K562 (cell line): Measurements from ENCODE around the gene STIL. TPM values are rescaled to one million over a fixed set of nuclear protein-coding genes. Genes with fewer than 3 reads are reported as not detected.

Experiments used
- CBX5 ChIP-seq: IDR thresholded peaks from 2 replicates; pipeline ENCODE4 v1.6.1; 2014; ENCODE audit warnings: low read depth, borderline replicate concordance
- CEBPG ChIP-seq, 3 experiments: fragments of 200-800 bp in 1 of 3; sonication (Bioruptor generic) in 1 of 3; sonication (generic) in 1 of 3; formaldehyde crosslinking in 1 of 3; IDR thresholded peaks in 2 of 3; conservative IDR thresholded peaks in 1 of 3; 2 replicates each; pipeline versions ENCODE4 v1.6.1 to v1.8.0; 2016 to 2022; ENCODE audit warnings: missing compliant biosample characterization in 2 of 3, missing genetic modification characterization in 2 of 3, mild to moderate bottlenecking in 1 of 3, missing genetic modification reagents in 1 of 3
- EHMT2 ChIP-seq: fragments of 450-650 bp; IDR thresholded peaks from 2 replicates; pipeline ENCODE4 v1.6.1; 2018; ENCODE audit warnings: antibody characterized with exemption
- ELF4 ChIP-seq: fragments of 450-650 bp; formaldehyde crosslinking; IDR thresholded peaks from 2 replicates; pipeline ENCODE4 v1.4.0; 2022; ENCODE audit warnings: missing genetic modification characterization
- FOXJ2 ChIP-seq: fragments of 200-800 bp; sonication (Bioruptor generic); IDR thresholded peaks from 2 replicates; pipeline ENCODE4 v1.6.1; 2016; ENCODE audit warnings: missing genetic modification characterization, missing compliant biosample characterization
- FUS ChIP-seq: fragments of 200-400 bp; formaldehyde crosslinking; optimal IDR thresholded peaks from 2 replicates; pipeline ENCODE3; 2017; ENCODE audit warnings: low read depth, low read length
- HNRNPK ChIP-seq: fragments of 200-400 bp; formaldehyde crosslinking; IDR thresholded peaks from one replicate; pipeline ENCODE4 v1.6.1; 2018; ENCODE audit warnings: mild to moderate bottlenecking, low read depth, low read length; ENCODE audit not compliant: poor library complexity, severe bottlenecking
- KDM5B ChIP-seq: fragments of 200-600 bp; sonication (generic); IDR thresholded peaks from 2 replicates; pipeline ENCODE4 v1.6.1; 2012; ENCODE audit warnings: low read depth, mild to moderate bottlenecking, moderate library complexity, low read length, control low read depth, inconsistent platforms; ENCODE audit not compliant: insufficient replicate concordance
- L3MBTL2 ChIP-seq: fragments of 450-650 bp; IDR thresholded peaks from 2 replicates; pipeline ENCODE4 v1.6.1; 2016; ENCODE audit warnings: mild to moderate bottlenecking, moderate library complexity
- LCOR ChIP-seq: sonication (generic); formaldehyde crosslinking; IDR thresholded peaks from 2 replicates; pipeline ENCODE4 v1.8.0; 2022; ENCODE audit warnings: mild to moderate bottlenecking, missing genetic modification reagents
- LEF1 ChIP-seq: fragments of 450-650 bp; IDR thresholded peaks from 2 replicates; pipeline ENCODE4 v1.6.1; 2016; ENCODE audit warnings: mild to moderate bottlenecking
- NBN ChIP-seq: fragments of 450-650 bp; IDR thresholded peaks from 2 replicates; pipeline ENCODE4 v1.6.1; 2016; ENCODE audit warnings: low read depth, mild to moderate bottlenecking
- POU5F1 ChIP-seq: fragments of 150-350 bp; IDR thresholded peaks from 2 replicates; pipeline ENCODE4 v1.6.1; 2014; ENCODE audit warnings: borderline replicate concordance, low read length, low read depth, mild to moderate bottlenecking; ENCODE audit not compliant: partially characterized antibody
- RBM14 ChIP-seq: fragments of 200-400 bp; formaldehyde crosslinking; IDR thresholded peaks from 2 replicates; pipeline ENCODE4 v1.6.1; 2018; ENCODE audit warnings: low read depth, mild to moderate bottlenecking, low read length, moderate library complexity, borderline replicate concordance; ENCODE audit not compliant: insufficient read depth
- RBM34 ChIP-seq: fragments of 200-400 bp; formaldehyde crosslinking; IDR thresholded peaks from 2 replicates; pipeline ENCODE4 v1.6.1; 2018; ENCODE audit warnings: low read length, borderline replicate concordance; ENCODE audit not compliant: insufficient read depth
- SIRT6 ChIP-seq: IDR thresholded peaks from one replicate; pipeline ENCODE4 v1.6.1; 2012; ENCODE audit warnings: low read depth, mild to moderate bottlenecking, control low read depth, inconsistent platforms, low read length, moderate library complexity
- SMAD2 ChIP-seq: fragments of 150-350 bp; IDR thresholded peaks from 2 replicates; pipeline ENCODE4 v1.6.1; 2014; ENCODE audit warnings: low read depth, mild to moderate bottlenecking, low read length
- SMARCC2 ChIP-seq: fragments of 450-650 bp; IDR thresholded peaks from 2 replicates; pipeline ENCODE4 v1.6.1; 2017; ENCODE audit warnings: antibody characterized with exemption, moderate library complexity, mild to moderate bottlenecking, low read depth
- SREBF2 ChIP-seq: sonication (generic); formaldehyde crosslinking; IDR thresholded peaks from 2 replicates; pipeline ENCODE4 v1.4.0; 2020; ENCODE audit warnings: mild to moderate bottlenecking, missing genetic modification reagents
- ZBED1 ChIP-seq: IDR thresholded peaks from 2 replicates; pipeline ENCODE4 v1.6.1; 2014
- ZNF584 ChIP-seq: fragments of 200-800 bp; sonication (Bioruptor generic); IDR thresholded peaks from 2 replicates; pipeline ENCODE4 v1.6.1; 2016; ENCODE audit warnings: low read depth, mild to moderate bottlenecking, missing genetic modification characterization, missing compliant biosample characterization
- ZNF586 ChIP-seq: fragments of 450-650 bp; formaldehyde crosslinking; conservative IDR thresholded peaks from 2 replicates; pipeline ENCODE4 v1.4.0; 2020; ENCODE audit warnings: mild to moderate bottlenecking, moderate library complexity
- polyA plus RNA-seq, 8 experiments: library from polyadenylated mRNA; depleted of rRNA in 4 of 8; stranded (reverse) in 5 of 8; unstranded in 3 of 8; fragments of >200 nt; fragmentation: Nextera tagmentation in 2 of 8; fragmentation: Illumina TruSeq in 1 of 8; extraction: Ambion mirVana in 2 of 8; extraction: Trizol in 1 of 8; gene quantifications; 2 replicates each; pipeline versions ENCODE4 v1.2.1 to v1.2.3, GENCODE V29; 2011 to 2014; ENCODE audit warnings: inconsistent platforms in 1 of 8, missing spikeins in 1 of 8
- total RNA-seq, 7 experiments: library from RNA; depleted of rRNA in 6 of 7; stranded (reverse); fragments of >200 nt in 6 of 7; fragmentation: Illumina TruSeq in 2 of 7; extraction: Trizol in 2 of 7; gene quantifications; 2 replicates each; pipeline versions ENCODE4 v1.2.1 to v1.2.3, GENCODE V29; 2011 to 2021; ENCODE audit warnings: low replicate concordance in 1 of 7
- TF ChIP-seq, protein P1 (sequence below): fragments of 250-450 bp; sonication (Bioruptor Pico); IDR thresholded peaks from 2 replicates; pipeline ENCODE4 v1.8.0; 2022; ENCODE audit warnings: inconsistent platforms, mild to moderate bottlenecking, moderate library complexity, borderline replicate concordance
- TF ChIP-seq, protein P2 (sequence below): sonication (generic); formaldehyde crosslinking; IDR thresholded peaks from 2 replicates; pipeline ENCODE4 v1.8.0; 2023; ENCODE audit warnings: mild to moderate bottlenecking, missing genetic modification reagents

Gene STIL
- total and polyA plus RNA-seq, 9 of the 15 experiments (the other 6 are each of a cell fraction or from before 2014, with no cell fraction given) = 10.5 to 77.4 (median 39.6) TPM

DNA sequence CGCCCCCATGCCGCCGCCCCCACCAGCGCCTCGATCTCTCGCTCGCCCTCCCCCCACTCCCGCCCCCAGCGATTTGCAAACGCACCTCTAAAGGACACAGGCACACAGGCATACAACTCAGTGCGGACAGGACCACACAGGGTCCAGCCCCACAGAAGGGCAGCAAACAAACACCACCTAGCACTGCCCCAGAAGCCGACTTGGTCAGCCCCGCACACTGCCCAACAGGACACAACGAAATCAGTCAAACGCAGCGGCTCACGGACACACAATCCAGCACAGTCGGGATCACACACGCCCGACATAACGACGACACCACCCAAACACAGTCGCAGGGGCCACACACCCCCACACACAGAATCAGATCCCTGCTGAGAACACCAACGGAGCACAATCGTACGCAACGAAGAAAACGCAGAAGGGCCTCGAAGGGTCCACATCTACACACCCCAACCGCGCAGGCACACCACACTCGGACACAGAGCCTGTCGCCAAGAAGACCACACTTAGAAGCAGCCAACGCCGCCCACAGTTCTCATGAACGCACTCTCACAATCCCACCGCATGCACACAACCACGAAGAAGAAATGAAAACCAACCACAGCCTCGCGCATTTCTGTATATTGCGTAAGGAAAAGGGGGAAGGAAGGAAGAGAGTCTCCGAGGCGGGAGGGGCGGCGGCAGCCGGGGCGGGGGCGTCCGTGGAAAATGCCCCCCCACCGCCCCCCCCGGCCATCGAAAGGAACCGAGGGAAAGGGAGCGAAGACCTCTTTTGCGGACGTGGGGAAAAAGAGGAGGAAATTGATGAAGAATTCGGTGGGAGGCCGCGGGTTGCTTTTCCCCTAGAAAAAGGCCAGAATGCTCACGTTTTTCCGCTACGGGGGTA, 82.4 kb downstream of the STIL start (continued):
- TF ChIP-seq CEBPG (CRISPR knock-in tag; IDR thresholded peaks at IDR 0.05) (peak; percentile 99), CEBPG (tag; conservative IDR thresholded peaks at IDR 0.05 in 1 of 2, IDR thresholded peaks at IDR 0.05 in 1 of 2) (peak; percentile 96 to 98), ZNF586 (CRISPR knock-in tag) (peak; percentile 80; the same call in 1 of the 2 replicates), ZNF584 (CRISPR knock-in tag) (no peak), RBM34 (no peak), NBN (peak; percentile 95), POU5F1 (no peak), LEF1 (peak; percentile 83), SIRT6 (no peak), L3MBTL2 (peak; percentile 79), RBM14 (no peak), SMAD2 (no peak), FUS (no peak), HNRNPK (no peak), CBX5 (no peak), KDM5B (peak; percentile 81), EHMT2 (no peak), ELF4 (peak; percentile 31; the same call in 1 of the 2 replicates), SMARCC2 (peak; percentile 78; the same call in 1 of the 2 replicates), ZBED1 (0 out of 2 replicates have a peak, but pooled peaks have one; percentile 8), SREBF2 (CRISPR knock-in tag) (no peak), LCOR (CRISPR knock-in tag) (no peak), FOXJ2 (tag) (no peak; the same call in 1 of the 2 replicates)
- TF ChIP-seq, protein P1, sequence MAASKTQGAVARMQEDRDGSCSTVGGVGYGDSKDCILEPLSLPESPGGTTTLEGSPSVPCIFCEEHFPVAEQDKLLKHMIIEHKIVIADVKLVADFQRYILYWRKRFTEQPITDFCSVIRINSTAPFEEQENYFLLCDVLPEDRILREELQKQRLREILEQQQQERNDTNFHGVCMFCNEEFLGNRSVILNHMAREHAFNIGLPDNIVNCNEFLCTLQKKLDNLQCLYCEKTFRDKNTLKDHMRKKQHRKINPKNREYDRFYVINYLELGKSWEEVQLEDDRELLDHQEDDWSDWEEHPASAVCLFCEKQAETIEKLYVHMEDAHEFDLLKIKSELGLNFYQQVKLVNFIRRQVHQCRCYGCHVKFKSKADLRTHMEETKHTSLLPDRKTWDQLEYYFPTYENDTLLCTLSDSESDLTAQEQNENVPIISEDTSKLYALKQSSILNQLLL (CRISPR knock-in tag) = no peak
- TF ChIP-seq, protein P2, sequence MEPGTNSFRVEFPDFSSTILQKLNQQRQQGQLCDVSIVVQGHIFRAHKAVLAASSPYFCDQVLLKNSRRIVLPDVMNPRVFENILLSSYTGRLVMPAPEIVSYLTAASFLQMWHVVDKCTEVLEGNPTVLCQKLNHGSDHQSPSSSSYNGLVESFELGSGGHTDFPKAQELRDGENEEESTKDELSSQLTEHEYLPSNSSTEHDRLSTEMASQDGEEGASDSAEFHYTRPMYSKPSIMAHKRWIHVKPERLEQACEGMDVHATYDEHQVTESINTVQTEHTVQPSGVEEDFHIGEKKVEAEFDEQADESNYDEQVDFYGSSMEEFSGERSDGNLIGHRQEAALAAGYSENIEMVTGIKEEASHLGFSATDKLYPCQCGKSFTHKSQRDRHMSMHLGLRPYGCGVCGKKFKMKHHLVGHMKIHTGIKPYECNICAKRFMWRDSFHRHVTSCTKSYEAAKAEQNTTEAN (CRISPR knock-in tag) = no peak
